ENCODE results near the gene PFDN2.

- no peak for TF ChIP-seq CTCF (conservative IDR thresholded peaks at IDR 0.05)
- TF ChIP-seq ZFX (IDR thresholded peaks at IDR 0.05), result no peak
These were observed 33.2 kb downstream of the PFDN2 start for GRCh38 chr1:161084597-161084988.

All from C4-2B (cell line).